RWPE1 (cell line): ENCODE data around the gene ZNF804A.

Source experiments
- CTCF ChIA-PET: fragments of 350-600 bp; sonication (Branson Sonifier 250); formaldehyde crosslinking; extraction: SDS; loops from one replicate; lab custom pipeline; 2021; lab: Yijun Ruan, JAX
- POLR2A ChIA-PET: fragments of 400-600 bp; formaldehyde crosslinking; extraction: SDS; loops from one replicate; lab custom pipeline; 2020; ENCODE audit warnings: antibody characterized with exemption; ENCODE audit not compliant: low non-redundant PET; lab: Yijun Ruan, JAX
- DNase-seq: peaks from one replicate; pipeline ENCODE4 v3.0.0; 2012; ENCODE audit warnings: low spot score
- H3K27ac ChIP-seq: fragments of 450-650 bp; 2 replicates; pipeline ENCODE4 v1.5.1; 2017
- CTCF ChIP-seq: fragments of 450-650 bp; conservative IDR thresholded peaks from 2 replicates; pipeline ENCODE4 v1.5.1; 2017; ENCODE audit warnings: low read depth, mild to moderate bottlenecking

The ZNF804A gene

GRCh38 chr2:184598316-184599053, at the start of gene ZNF804A:
ZNF804A (plus strand) TSS chr2:184598529; CDS start chr2:184598960, 431 bp downstream.
- TF ChIP-seq CTCF = no peak
- no peak within 1 kb of the TSS for H3K27ac ChIP-seq
- ChIA-PET POLR2A (no interaction called here), CTCF (no interaction called here)
- DNase-seq = peak; percentile 4

DNA sequence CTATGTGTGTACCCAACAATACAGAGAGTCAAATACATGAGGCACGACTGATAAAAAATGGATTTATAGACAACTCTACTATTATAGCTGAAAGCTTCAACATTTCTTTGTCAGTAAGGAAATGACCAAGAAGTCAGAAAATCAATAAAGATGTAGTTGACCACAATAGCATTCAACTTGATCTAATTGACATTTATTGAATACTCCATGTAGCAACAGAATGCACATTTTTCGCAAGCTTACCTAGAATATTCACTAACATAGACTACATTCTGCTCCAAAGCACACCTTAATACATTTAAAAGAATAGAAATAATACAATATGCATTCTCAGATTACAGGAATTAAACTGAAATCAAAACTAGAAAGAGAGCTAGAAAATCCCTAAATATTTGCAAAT, 49.2 kb upstream of the ZNF804A start:
- POLR2A ChIA-PET = no interaction called here
- H3K27ac ChIP-seq = no peak overlapping the region
- TF ChIP-seq CTCF = no peak
- DNase-seq = no peak
- CTCF ChIA-PET = no interaction called here

- CTCF ChIA-PET = interaction anchor here (0.6 kb wide), 1 partner anchor 453 kb away, joined by 3 read pairs; no protein-coding TSS in a partner anchor
- POLR2A ChIA-PET = no interaction called here
- TF ChIP-seq CTCF = no peak
- no peak for DNase-seq
- no peak overlapping the region for H3K27ac ChIP-seq
Observed at GRCh38 chr2:184551626-184552025, 46.7 kb upstream of the ZNF804A start.

DNA sequence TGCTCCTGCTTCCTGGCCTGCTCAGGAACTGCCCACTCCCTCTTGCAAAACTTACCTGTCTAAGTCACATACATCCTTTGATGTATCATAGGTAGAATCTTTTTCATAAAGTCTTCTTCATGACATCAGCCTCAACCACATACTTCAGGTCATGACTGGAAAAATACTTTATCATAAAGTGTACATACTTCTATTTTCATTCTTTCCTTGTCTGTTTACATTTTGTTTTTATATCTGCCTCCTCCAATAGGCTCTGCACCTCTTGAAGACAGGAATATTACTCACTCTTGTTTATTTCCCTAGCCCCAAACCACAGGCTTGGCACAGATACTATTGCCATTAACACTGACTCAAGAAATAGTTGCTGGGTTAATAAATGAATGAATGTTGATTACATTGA, 43.6 kb upstream of the ZNF804A start:
- DNase-seq = peak; percentile 8
- no peak for TF ChIP-seq CTCF
- ChIA-PET POLR2A (no interaction called here), CTCF (no interaction called here)
- no peak overlapping the region for H3K27ac ChIP-seq

DNA sequence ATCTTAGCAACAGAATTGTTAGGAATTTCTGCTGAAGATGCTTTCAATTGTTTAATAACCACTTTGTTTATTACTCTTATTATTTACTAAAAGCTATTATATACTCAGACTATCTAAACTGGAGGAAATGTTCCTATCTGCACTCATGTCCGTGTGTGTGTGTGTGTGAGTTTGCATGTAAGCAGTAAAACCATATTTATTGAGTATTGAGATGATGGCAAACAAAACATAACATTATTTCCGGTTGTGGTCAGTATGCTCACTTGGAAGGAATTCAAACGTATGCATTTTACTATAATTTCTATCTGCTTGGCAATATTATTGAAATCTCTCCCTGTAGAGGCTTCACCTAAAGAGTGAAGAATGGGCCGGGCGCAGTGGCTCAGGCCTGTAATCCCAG, 43.0 kb upstream of the ZNF804A start:
- POLR2A ChIA-PET = no interaction called here
- H3K27ac ChIP-seq = no peak overlapping the region
- TF ChIP-seq CTCF = no peak
- CTCF ChIA-PET = no interaction called here
- DNase-seq = no peak

GRCh38 chr2:184556639-184557038, 41.7 kb upstream of the ZNF804A start:
- no peak for DNase-seq
- POLR2A ChIA-PET = no interaction called here
- CTCF ChIA-PET = no interaction called here
- no peak for TF ChIP-seq CTCF
- no peak overlapping the region for H3K27ac ChIP-seq
